ENCODE results near the gene HIP1R. TPM values are rescaled to one million over a fixed set of nuclear protein-coding genes. Genes with fewer than 3 reads are reported as not detected.

The HIP1R gene
- total RNA-seq, 1 donor from 2014 or later, result 22.2 TPM

- peaks cover 4% of the 10 kb centered on the region for H3K4me1 Mint-ChIP-seq (ENCODE audit: low read depth, unreplicated experiment)
- H3K27me3 Mint-ChIP-seq (ENCODE audit: low read depth, unreplicated experiment), result peaks cover 3% of the 10 kb centered on the region
- H3K9ac ChIP-seq (ENCODE audit: low read length), result no peak overlapping the region
- H3K4me2 ChIP-seq (ENCODE audit: low read length), result no peak overlapping the region
- no peaks in the 10 kb centered on the region for H3K9me3 Mint-ChIP-seq (ENCODE audit: unreplicated experiment)
- H3K36me3 Mint-ChIP-seq (ENCODE audit: low read depth, unreplicated experiment), result no peaks in the 10 kb centered on the region
- no peak for TF ChIP-seq EZH2 (IDR thresholded peaks at IDR 0.05; ENCODE audit: insufficient read depth, low read length)
- TF ChIP-seq CTCF (IDR thresholded peaks at IDR 0.05; ENCODE audit: insufficient read depth, low read depth, low read length), result peak; percentile 80
- H3K4me1 ChIP-seq (ENCODE audit: insufficient read depth, low read length), result no peaks in the 10 kb centered on the region
- H3K9me3 ChIP-seq (ENCODE audit: insufficient read depth, low read depth, low read length), result no peaks in the 10 kb centered on the region
- no peaks in the 10 kb centered on the region for H3K79me2 ChIP-seq (ENCODE audit: insufficient read depth, low read length)
- no peak overlapping the region for H3K4me3 ChIP-seq (ENCODE audit: insufficient read depth, low read depth, low read length)
- peak overlapping the region; percentile 20 for H2AFZ ChIP-seq (ENCODE audit: low read depth, low read length)
- DNase-seq (ENCODE audit: low read depth) (peak; percentile 36), FAIRE-seq (no peak)
- H3K4me3 Mint-ChIP-seq (ENCODE audit: unreplicated experiment), result no peak overlapping the region
- H3K27ac ChIP-seq (ENCODE audit: low read depth, low read length), result no peak overlapping the region
- H4K20me1 ChIP-seq (ENCODE audit: insufficient read depth, low read length), result no peaks in the 10 kb centered on the region
- H3K27me3 ChIP-seq (ENCODE audit: insufficient read depth, low read length), result no peaks in the 10 kb centered on the region
- H3K36me3 ChIP-seq (ENCODE audit: insufficient read depth, low read length), result no peaks in the 10 kb centered on the region
- H3K27ac Mint-ChIP-seq (ENCODE audit: unreplicated experiment), result no peak overlapping the region
Measured at GRCh38 chr12:122793685-122794106, 41.6 kb upstream of the HIP1R start.

- no peaks in the 10 kb centered on the region for H3K36me3 Mint-ChIP-seq (ENCODE audit: low read depth, unreplicated experiment)
- H3K36me3 ChIP-seq (ENCODE audit: insufficient read depth, low read length), result no peaks in the 10 kb centered on the region
- H3K79me2 ChIP-seq (ENCODE audit: insufficient read depth, low read length), result no peaks in the 10 kb centered on the region
- H3K4me3 Mint-ChIP-seq (ENCODE audit: unreplicated experiment), result no peak overlapping the region
- no peaks in the 10 kb centered on the region for H3K4me1 ChIP-seq (ENCODE audit: insufficient read depth, low read length)
- H3K27me3 Mint-ChIP-seq (ENCODE audit: low read depth, unreplicated experiment), result peaks cover 3% of the 10 kb centered on the region
- DNase-seq (ENCODE audit: low read depth) (no peak), FAIRE-seq (no peak)
- no peak overlapping the region for H3K9ac ChIP-seq (ENCODE audit: low read length)
- H3K4me3 ChIP-seq (ENCODE audit: insufficient read depth, low read depth, low read length), result no peak overlapping the region
- H3K4me2 ChIP-seq (ENCODE audit: low read length), result no peak overlapping the region
- peaks cover 4% of the 10 kb centered on the region for H3K4me1 Mint-ChIP-seq (ENCODE audit: low read depth, unreplicated experiment)
- H4K20me1 ChIP-seq (ENCODE audit: insufficient read depth, low read length), result no peaks in the 10 kb centered on the region
- H3K27ac Mint-ChIP-seq (ENCODE audit: unreplicated experiment), result no peak overlapping the region
- H2AFZ ChIP-seq (ENCODE audit: low read depth, low read length), result no peak overlapping the region
- H3K27me3 ChIP-seq (ENCODE audit: insufficient read depth, low read length), result no peaks in the 10 kb centered on the region
- no peaks in the 10 kb centered on the region for H3K9me3 Mint-ChIP-seq (ENCODE audit: unreplicated experiment)
- TF ChIP-seq CTCF (IDR thresholded peaks at IDR 0.05; ENCODE audit: insufficient read depth, low read depth, low read length) (no peak), EZH2 (IDR thresholded peaks at IDR 0.05; ENCODE audit: insufficient read depth, low read length) (no peak)
- H3K27ac ChIP-seq (ENCODE audit: low read depth, low read length), result no peak overlapping the region
- H3K9me3 ChIP-seq (ENCODE audit: insufficient read depth, low read depth, low read length), result no peaks in the 10 kb centered on the region
Measured at GRCh38 chr12:122795807-122796206, 39.5 kb upstream of the HIP1R start.

GRCh38 chr12:122799641-122800243, 35.5 kb upstream of the HIP1R start:
- Mint-ChIP-seq H3K27ac (ENCODE audit: unreplicated experiment) (no peak overlapping the region), H3K4me3 (ENCODE audit: unreplicated experiment) (no peak overlapping the region), H3K27me3 (ENCODE audit: low read depth, unreplicated experiment) (peaks cover 11% of the 10 kb centered on the region), H3K4me1 (ENCODE audit: low read depth, unreplicated experiment) (peaks cover 5% of the 10 kb centered on the region), H3K36me3 (ENCODE audit: low read depth, unreplicated experiment) (no peaks in the 10 kb centered on the region), H3K9me3 (ENCODE audit: unreplicated experiment) (no peaks in the 10 kb centered on the region)
- Histone ChIP-seq H3K4me3 (ENCODE audit: insufficient read depth, low read depth, low read length) (no peak overlapping the region), H3K79me2 (ENCODE audit: insufficient read depth, low read length) (no peaks in the 10 kb centered on the region), H3K9me3 (ENCODE audit: insufficient read depth, low read depth, low read length) (no peaks in the 10 kb centered on the region), H3K4me2 (ENCODE audit: low read length) (no peak overlapping the region), H2AFZ (ENCODE audit: low read depth, low read length) (no peak overlapping the region), H3K27ac (ENCODE audit: low read depth, low read length) (no peak overlapping the region), H3K36me3 (ENCODE audit: insufficient read depth, low read length) (no peaks in the 10 kb centered on the region), H3K9ac (ENCODE audit: low read length) (no peak overlapping the region), H4K20me1 (ENCODE audit: insufficient read depth, low read length) (no peaks in the 10 kb centered on the region), H3K27me3 (ENCODE audit: insufficient read depth, low read length) (no peaks in the 10 kb centered on the region), H3K4me1 (ENCODE audit: insufficient read depth, low read length) (no peaks in the 10 kb centered on the region)
- no peak for TF ChIP-seq EZH2 (IDR thresholded peaks at IDR 0.05; ENCODE audit: insufficient read depth, low read length)
- no peak for TF ChIP-seq CTCF (IDR thresholded peaks at IDR 0.05; ENCODE audit: insufficient read depth, low read depth, low read length)
- DNase-seq (ENCODE audit: low read depth) (no peak), FAIRE-seq (no peak)

Data from astrocyte (in vitro differentiated cells and primary cell).